GM12878 (cell line): Measurements from ENCODE around the gene IGSF23. TPM values are rescaled to one million over a fixed set of nuclear protein-coding genes. Genes with fewer than 3 reads are reported as not detected.

Experiments
- ATAC-seq: fragments of 200-7000 bp; cut with Tn5 transposase; 3 replicates; pipeline ENCODE4 v1.9.1; 2020; ENCODE audit warnings: mild to moderate bottlenecking, moderate library complexity
- BruUV-seq: library from RNA; stranded (reverse); fragments of 400-500 nt; replicated peaks from 2 replicates; lab custom pipeline; 2021; lab: Mats Ljungman, UMichigan
- CTCF ChIA-PET: fragments of 300-600 bp; sonication (Branson Sonifier 250); formaldehyde crosslinking; extraction: SDS; loops from one replicate; lab custom pipeline; 2021; ENCODE audit warnings: inconsistent platforms; lab: Yijun Ruan, JAX
- POLR2A ChIA-PET: fragments of 350-600 bp; formaldehyde crosslinking; extraction: SDS; loops from one replicate; lab custom pipeline; 2021; ENCODE audit warnings: inconsistent platforms; lab: Charles Lee
- RAD21 ChIA-PET: fragments of 300-600 bp; sonication (Branson Sonifier 250); formaldehyde crosslinking; loops from one replicate; lab custom pipeline; 2023; ENCODE audit warnings: antibody characterized with exemption; ENCODE audit not compliant: unreplicated experiment; lab: Charles Lee
- SMC1A ChIA-PET: fragments of 300-600 bp; sonication (Branson Sonifier 250); formaldehyde crosslinking; loops from one replicate; lab custom pipeline; 2023; ENCODE audit not compliant: unreplicated experiment, uncharacterized antibody; lab: Charles Lee
- DNase-seq: peaks from one replicate; pipeline ENCODE4 v3.0.0-alpha.2; 2011; ENCODE audit warnings: low read depth, low spot score
- FAIRE-seq: peaks from 3 replicates; lab custom pipeline; 2011; peaks lifted over from hg19 to GRCh38; lab: Jason Lieb, UNC
- H2AFZ ChIP-seq: 2 replicates; pipeline ENCODE4 v1.6.0; 2011; ENCODE audit warnings: low read depth, low read length, control low read depth; ENCODE audit not compliant: control insufficient read depth
- H3K27ac ChIP-seq: 2 replicates; pipeline ENCODE4 v1.5.1; 2011; ENCODE audit warnings: control low read depth; ENCODE audit not compliant: control insufficient read depth, insufficient read depth
- H3K27me3 ChIP-seq, 2 experiments: replicated peaks in 1 of 2; 2 replicates each; pipeline versions ENCODE4 v1.6.0 to v1.6.1; 2011; ENCODE audit warnings: low read length in 1 of 2; ENCODE audit not compliant: control insufficient read depth in 2 of 2, insufficient read depth in 2 of 2
- H3K36me3 ChIP-seq, 2 experiments: 2 replicates each; pipeline ENCODE4 v1.5.1; 2011; ENCODE audit warnings: low read length in 1 of 2; ENCODE audit not compliant: control insufficient read depth in 2 of 2, insufficient read depth in 2 of 2
- H3K4me1 ChIP-seq: 2 replicates; pipeline ENCODE4 v1.6.1; 2011; ENCODE audit warnings: mild to moderate bottlenecking, low read length, moderate library complexity, mixed read lengths; ENCODE audit not compliant: control insufficient read depth, insufficient read depth
- H3K4me2 ChIP-seq: 2 replicates; pipeline ENCODE4 v1.6.0; 2011; ENCODE audit warnings: control low read depth; ENCODE audit not compliant: control insufficient read depth, insufficient read depth
- H3K4me3 ChIP-seq: fragments of 200-600 bp; sonication (generic); 2 replicates; pipeline ENCODE4 v1.5.1; 2016
- H3K79me2 ChIP-seq: 2 replicates; pipeline ENCODE4 v1.6.0; 2011; ENCODE audit warnings: low read length; ENCODE audit not compliant: control insufficient read depth, insufficient read depth
- H3K9ac ChIP-seq: 2 replicates; pipeline ENCODE4 v1.8.0; 2011; ENCODE audit warnings: low read length, control low read depth, mixed read lengths; ENCODE audit not compliant: control insufficient read depth, insufficient read depth
- H3K9me3 ChIP-seq: replicated peaks from 3 replicates; pipeline ENCODE4 v1.5.1; 2011; ENCODE audit warnings: mild to moderate bottlenecking, low read length; ENCODE audit not compliant: control insufficient read depth, insufficient read depth
- H4K20me1 ChIP-seq: 2 replicates; pipeline ENCODE4 v1.6.0; 2011; ENCODE audit not compliant: control insufficient read depth, insufficient read depth
- MXI1 ChIP-seq: fragments of 150-350 bp; IDR thresholded peaks from 2 replicates; pipeline ENCODE4 v1.6.1; 2011; ENCODE audit warnings: low read depth, mild to moderate bottlenecking, inconsistent platforms, low read length, improper control_type of control experiment
- PML ChIP-seq: IDR thresholded peaks from 2 replicates; pipeline ENCODE4 v1.6.1; 2012; ENCODE audit warnings: low read length, inconsistent platforms
- RAD21 ChIP-seq: IDR thresholded peaks from 2 replicates; pipeline ENCODE4 v1.6.1; 2011; ENCODE audit warnings: mild to moderate bottlenecking, low read depth, low read length, moderate library complexity; ENCODE audit not compliant: insufficient read depth
- RB1 ChIP-seq: fragments of 450-650 bp; formaldehyde crosslinking; IDR thresholded peaks from 2 replicates; pipeline ENCODE4 v1.6.1; 2017; ENCODE audit warnings: mild to moderate bottlenecking, borderline replicate concordance
- RELB ChIP-seq: fragments of 450-650 bp; IDR thresholded peaks from 2 replicates; pipeline ENCODE4 v1.6.1; 2017; ENCODE audit warnings: low read depth, mild to moderate bottlenecking, moderate library complexity
- RFX5 ChIP-seq: IDR thresholded peaks from 2 replicates; pipeline ENCODE4 v1.6.1; 2011; ENCODE audit warnings: low read depth, low read length, improper control_type of control experiment
- SMAD1 ChIP-seq: fragments of 450-650 bp; IDR thresholded peaks from 2 replicates; pipeline ENCODE4 v1.6.1; 2018; ENCODE audit warnings: mild to moderate bottlenecking, low read depth; ENCODE audit not compliant: partially characterized antibody
- STAT1 ChIP-seq: fragments of 450-650 bp; conservative IDR thresholded peaks from 2 replicates; pipeline ENCODE4 v1.6.1; 2014; ENCODE audit warnings: antibody characterized with exemption, mild to moderate bottlenecking
- SUPT20H ChIP-seq: IDR thresholded peaks from 2 replicates; pipeline ENCODE4 v1.6.1; 2011; ENCODE audit warnings: low read depth, mild to moderate bottlenecking, low read length, moderate library complexity, borderline replicate concordance; ENCODE audit not compliant: control insufficient read depth
- TAF1 ChIP-seq: IDR thresholded peaks from 2 replicates; pipeline ENCODE4 v1.6.1; 2011; ENCODE audit warnings: mild to moderate bottlenecking, low read depth, low read length, borderline replicate concordance
- ZBED1 ChIP-seq: IDR thresholded peaks from 2 replicates; pipeline ENCODE4 v1.6.1; 2016; ENCODE audit warnings: borderline replicate concordance
- ZBTB40 ChIP-seq: fragments of 450-650 bp; IDR thresholded peaks from 2 replicates; pipeline ENCODE4 v1.6.1; 2016; ENCODE audit warnings: mild to moderate bottlenecking, moderate library complexity, borderline replicate concordance
- ZNF24 ChIP-seq: fragments of 450-650 bp; IDR thresholded peaks from 2 replicates; pipeline ENCODE4 v1.6.1; 2017; ENCODE audit warnings: antibody characterized with exemption, mild to moderate bottlenecking
- ZZZ3 ChIP-seq: IDR thresholded peaks from 2 replicates; pipeline ENCODE4 v1.6.1; 2011; ENCODE audit warnings: low read depth; ENCODE audit not compliant: control insufficient read depth, insufficient read length
- WGBS: methylation state at CpG from one replicate; pipeline ENCODE4 v1.1.6; 2016; ENCODE audit warnings: low lambda C conversion rate; ENCODE audit not compliant: insufficient replicate concordance, insufficient coverage; ENCODE audit errors: missing lambda C conversion rate; 5-methylcytosine and 5-hydroxymethylcytosine counted together
- in situ Hi-C: fragments of 300-500 bp; cut with MboI; formaldehyde crosslinking; loops from 9 replicates; pipeline ENCODE4 v1.14.3; 2018; ENCODE audit warnings: mixed read lengths
- intact Hi-C: fragments of 100-400 bp; cut with micrococcal nuclease; formaldehyde crosslinking; loops from one replicate; pipeline ENCODE4 v1.14.2; 2022; ENCODE audit not compliant: unreplicated experiment
- polyA plus RNA-seq, 11 experiments: library from polyadenylated mRNA; depleted of rRNA in 4 of 11; unstranded in 6 of 11; stranded (reverse) in 5 of 11; fragments of >200 nt; fragmentation: Nextera tagmentation in 4 of 11; fragmentation: Illumina TruSeq in 1 of 11; extraction: Ambion mirVana in 4 of 11; extraction: Trizol in 1 of 11; gene quantifications; 1 replicate in 1 of 11; 2 replicates in 10 of 11; pipeline versions ENCODE4 v1.2.1 to v1.2.3, GENCODE V29; 2011 to 2016; ENCODE audit warnings: inconsistent platforms in 2 of 11, missing spikeins in 2 of 11, low read depth in 1 of 11
- total RNA-seq, 4 experiments: library from RNA; depleted of rRNA in 3 of 4; stranded (reverse); fragments of >200 nt in 3 of 4; fragmentation: Illumina TruSeq in 1 of 4; extraction: Trizol in 1 of 4; gene quantifications; 2 replicates each; pipeline versions ENCODE4 v1.2.1 to v1.2.3, GENCODE V29; 2013 to 2021
- TF ChIP-seq, protein P1 (sequence below): fragments of 450-650 bp; IDR thresholded peaks from 2 replicates; pipeline ENCODE4 v1.6.1; 2017; ENCODE audit warnings: antibody characterized with exemption, mild to moderate bottlenecking, moderate library complexity

IGSF23 gene
- total and polyA plus RNA-seq, 10 of the 15 experiments (the other 5 are each of a cell fraction or from before 2014, with no cell fraction given), result not detected

DNA sequence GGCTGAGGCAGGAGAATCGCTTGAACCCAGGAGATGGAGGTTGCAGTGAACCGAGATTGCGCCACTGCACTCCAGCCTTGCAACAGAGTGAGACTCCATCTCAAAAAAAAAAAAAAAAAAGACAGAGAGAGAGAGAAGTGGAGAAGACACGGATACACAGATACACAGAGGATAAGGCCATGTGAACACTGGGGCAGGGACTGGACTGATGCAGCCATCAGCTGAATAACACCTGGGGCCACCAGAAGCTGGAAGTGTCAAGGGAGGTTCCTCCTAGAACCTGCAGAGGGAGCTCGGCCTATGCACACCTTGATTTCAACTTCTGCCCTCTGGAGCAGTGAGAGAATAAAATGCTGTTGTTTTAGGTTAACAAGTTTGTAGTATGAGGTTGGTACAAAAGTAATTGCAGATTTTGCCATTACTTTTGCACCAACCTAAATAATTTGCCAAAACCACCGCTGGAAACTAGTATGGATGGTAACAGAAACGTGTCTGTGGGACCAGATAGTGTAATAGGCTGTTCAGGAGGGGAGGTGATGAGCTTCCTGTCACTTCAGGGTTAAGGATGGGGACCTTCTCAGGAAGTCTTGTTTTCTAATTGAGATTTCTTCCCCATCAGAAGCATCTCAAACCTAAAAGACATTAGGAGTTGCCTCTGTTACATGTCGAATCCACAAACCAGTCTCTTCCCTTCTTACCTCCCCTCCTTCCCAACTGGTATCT lies 36.4 kb upstream of the IGSF23 start:
- Histone ChIP-seq H3K27me3 (no peaks in the 10 kb centered on the region; a peak in 1 of 4 replicates), H3K9ac (no peak overlapping the region), H3K9me3 (no peaks in the 10 kb centered on the region), H3K4me2 (no peak overlapping the region), H3K27ac (no peak overlapping the region), H2AFZ (no peak overlapping the region), H4K20me1 (no peaks in the 10 kb centered on the region), H3K4me3 (no peak overlapping the region), H3K4me1 (no peaks in the 10 kb centered on the region), H3K36me3 (no peaks in the 10 kb centered on the region), H3K79me2 (no peaks in the 10 kb centered on the region)
- CTCF ChIA-PET, result interaction anchor here (1.0 to 2.4 kb wide), 11 partner anchors 11 to 206 kb away, joined by 3 to 14 read pairs (median 4); no protein-coding TSS in a partner anchor
- WGBS, result 40% methylated on average over 8 of the region's 8 CpGs
- POLR2A ChIA-PET, result no interaction called here
- RAD21 ChIA-PET, result interaction anchor here (0.6 to 1.0 kb wide), 4 partner anchors 77 to 623 kb away, joined by 3 to 6 read pairs (median 4); no protein-coding TSS in a partner anchor
- in situ Hi-C loops, result no loop called here
- intact Hi-C loops, result no loop called here
- no TSS peak for BruUV-seq
- DNase-seq, result no peak
- SMC1A ChIA-PET, result interaction anchor here (0.6 to 1.3 kb wide), 4 partner anchors 77 to 1718 kb away, joined by 3 to 4 read pairs (median 3); no protein-coding TSS in a partner anchor
- FAIRE-seq, result no peak
- peak; percentile 52; the same call in 2 of the 3 replicates for ATAC-seq
- TF ChIP-seq SUPT20H (no peak), PML (no peak), SMAD1 (no peak), RAD21 (0 out of 2 replicates have a peak, but pooled peaks have one; percentile 42), ZBTB40 (no peak), RB1 (no peak), ZZZ3 (no peak), ZBED1 (no peak), RELB (no peak), ZNF24 (no peak), RFX5 (no peak), MXI1 (no peak), STAT1 (no peak), TAF1 (no peak)
- TF ChIP-seq, protein P1, sequence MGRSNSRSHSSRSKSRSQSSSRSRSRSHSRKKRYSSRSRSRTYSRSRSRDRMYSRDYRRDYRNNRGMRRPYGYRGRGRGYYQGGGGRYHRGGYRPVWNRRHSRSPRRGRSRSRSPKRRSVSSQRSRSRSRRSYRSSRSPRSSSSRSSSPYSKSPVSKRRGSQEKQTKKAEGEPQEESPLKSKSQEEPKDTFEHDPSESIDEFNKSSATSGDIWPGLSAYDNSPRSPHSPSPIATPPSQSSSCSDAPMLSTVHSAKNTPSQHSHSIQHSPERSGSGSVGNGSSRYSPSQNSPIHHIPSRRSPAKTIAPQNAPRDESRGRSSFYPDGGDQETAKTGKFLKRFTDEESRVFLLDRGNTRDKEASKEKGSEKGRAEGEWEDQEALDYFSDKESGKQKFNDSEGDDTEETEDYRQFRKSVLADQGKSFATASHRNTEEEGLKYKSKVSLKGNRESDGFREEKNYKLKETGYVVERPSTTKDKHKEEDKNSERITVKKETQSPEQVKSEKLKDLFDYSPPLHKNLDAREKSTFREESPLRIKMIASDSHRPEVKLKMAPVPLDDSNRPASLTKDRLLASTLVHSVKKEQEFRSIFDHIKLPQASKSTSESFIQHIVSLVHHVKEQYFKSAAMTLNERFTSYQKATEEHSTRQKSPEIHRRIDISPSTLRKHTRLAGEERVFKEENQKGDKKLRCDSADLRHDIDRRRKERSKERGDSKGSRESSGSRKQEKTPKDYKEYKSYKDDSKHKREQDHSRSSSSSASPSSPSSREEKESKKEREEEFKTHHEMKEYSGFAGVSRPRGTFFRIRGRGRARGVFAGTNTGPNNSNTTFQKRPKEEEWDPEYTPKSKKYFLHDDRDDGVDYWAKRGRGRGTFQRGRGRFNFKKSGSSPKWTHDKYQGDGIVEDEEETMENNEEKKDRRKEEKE, result no peak
